GM12878 (cell line): ENCODE results near the gene SPCS2.

Experiments
- MYC ChIP-seq: IDR thresholded peaks from 2 replicates; pipeline ENCODE4 v1.6.1; 2011; ENCODE audit warnings: mild to moderate bottlenecking, low read length, moderate library complexity, inconsistent platforms; ENCODE audit not compliant: insufficient read depth, insufficient replicate concordance, insufficient read length, severe bottlenecking
- NRF1 ChIP-seq: conservative IDR thresholded peaks from 2 replicates; pipeline ENCODE4 v1.6.1; 2011; ENCODE audit warnings: mild to moderate bottlenecking, low read depth, low read length, improper control_type of control experiment
- POLR2A ChIP-seq: IDR thresholded peaks from 2 replicates; pipeline ENCODE4 v1.6.1; 2011; ENCODE audit warnings: low read depth, mild to moderate bottlenecking, low read length
- RAD21 ChIP-seq: IDR thresholded peaks from 2 replicates; pipeline ENCODE4 v1.6.1; 2011; ENCODE audit warnings: mild to moderate bottlenecking, low read depth, low read length, moderate library complexity; ENCODE audit not compliant: insufficient read depth
- SMC3 ChIP-seq: IDR thresholded peaks from 2 replicates; pipeline ENCODE4 v1.6.1; 2011; ENCODE audit warnings: low read length, improper control_type of control experiment, borderline replicate concordance
- TAF1 ChIP-seq: IDR thresholded peaks from 2 replicates; pipeline ENCODE4 v1.6.1; 2011; ENCODE audit warnings: mild to moderate bottlenecking, low read depth, low read length, borderline replicate concordance
- ZSCAN29 ChIP-seq: fragments of 450-650 bp; IDR thresholded peaks from 2 replicates; pipeline ENCODE4 v1.6.1; 2017; ENCODE audit warnings: mild to moderate bottlenecking, moderate library complexity
- TF ChIP-seq, protein P1 (sequence below): IDR thresholded peaks from 2 replicates; pipeline ENCODE4 v1.6.1; 2012; ENCODE audit warnings: low read depth, low read length, improper control_type of control experiment
- TF ChIP-seq, protein P2 (sequence below), 3 experiments: IDR thresholded peaks in 2 of 3; conservative IDR thresholded peaks in 1 of 3; 2 replicates each; pipeline ENCODE4 v1.5.1; 2011; ENCODE audit warnings: low read depth in 3 of 3, low read length in 3 of 3, mild to moderate bottlenecking in 3 of 3, control low read depth in 2 of 3, moderate library complexity in 2 of 3, inconsistent platforms in 1 of 3, mixed read lengths in 1 of 3; ENCODE audit not compliant: control insufficient read depth in 2 of 3, insufficient read depth in 1 of 3; ENCODE audit errors: extremely low read depth in 1 of 3

DNA sequence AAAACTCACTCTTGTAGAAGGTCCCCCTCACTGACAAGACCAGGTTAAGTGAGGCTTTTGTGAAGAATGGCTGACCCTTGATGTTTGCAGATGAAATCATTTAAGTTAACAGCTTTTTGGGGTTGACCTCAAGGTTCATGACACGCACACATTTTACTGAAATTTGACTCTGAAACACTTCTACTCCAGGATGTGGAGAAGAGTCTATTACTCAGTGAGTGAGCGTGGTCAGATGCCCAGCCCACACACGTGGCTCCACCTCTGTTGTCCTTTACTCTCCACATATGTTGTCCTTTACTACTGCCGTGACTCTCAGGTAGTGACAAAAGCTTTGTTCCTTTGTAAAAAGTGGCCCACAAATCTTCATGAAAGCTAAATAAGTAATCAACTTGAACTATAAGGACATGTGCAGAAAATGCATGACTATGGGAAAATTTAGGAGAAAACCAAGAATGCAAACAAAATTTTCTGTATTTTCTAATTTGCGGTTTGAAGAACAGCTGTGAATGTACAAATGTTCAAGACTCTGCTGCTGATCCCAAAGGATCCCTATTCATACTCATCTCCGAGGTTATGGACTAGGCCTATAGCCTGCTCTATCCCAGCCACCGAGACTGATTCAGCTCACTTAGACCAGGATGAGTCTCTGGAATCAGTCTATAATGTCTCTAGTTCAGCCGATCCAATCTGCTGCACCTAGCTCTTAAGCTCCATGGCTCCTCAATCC is 22.6 kb upstream of the SPCS2 start:
- TF ChIP-seq RAD21 (no peak), MYC (no peak), POLR2A (no peak), NRF1 (no peak), ZSCAN29 (no peak), TAF1 (no peak), SMC3 (no peak)
- TF ChIP-seq, protein P1, sequence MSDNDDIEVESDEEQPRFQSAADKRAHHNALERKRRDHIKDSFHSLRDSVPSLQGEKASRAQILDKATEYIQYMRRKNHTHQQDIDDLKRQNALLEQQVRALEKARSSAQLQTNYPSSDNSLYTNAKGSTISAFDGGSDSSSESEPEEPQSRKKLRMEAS = no peak
- TF ChIP-seq, protein P2, sequence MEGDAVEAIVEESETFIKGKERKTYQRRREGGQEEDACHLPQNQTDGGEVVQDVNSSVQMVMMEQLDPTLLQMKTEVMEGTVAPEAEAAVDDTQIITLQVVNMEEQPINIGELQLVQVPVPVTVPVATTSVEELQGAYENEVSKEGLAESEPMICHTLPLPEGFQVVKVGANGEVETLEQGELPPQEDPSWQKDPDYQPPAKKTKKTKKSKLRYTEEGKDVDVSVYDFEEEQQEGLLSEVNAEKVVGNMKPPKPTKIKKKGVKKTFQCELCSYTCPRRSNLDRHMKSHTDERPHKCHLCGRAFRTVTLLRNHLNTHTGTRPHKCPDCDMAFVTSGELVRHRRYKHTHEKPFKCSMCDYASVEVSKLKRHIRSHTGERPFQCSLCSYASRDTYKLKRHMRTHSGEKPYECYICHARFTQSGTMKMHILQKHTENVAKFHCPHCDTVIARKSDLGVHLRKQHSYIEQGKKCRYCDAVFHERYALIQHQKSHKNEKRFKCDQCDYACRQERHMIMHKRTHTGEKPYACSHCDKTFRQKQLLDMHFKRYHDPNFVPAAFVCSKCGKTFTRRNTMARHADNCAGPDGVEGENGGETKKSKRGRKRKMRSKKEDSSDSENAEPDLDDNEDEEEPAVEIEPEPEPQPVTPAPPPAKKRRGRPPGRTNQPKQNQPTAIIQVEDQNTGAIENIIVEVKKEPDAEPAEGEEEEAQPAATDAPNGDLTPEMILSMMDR (IDR thresholded peaks at IDR 0.05 in 2 of 3, conservative IDR thresholded peaks at IDR 0.05 in 1 of 3; ENCODE audit: control insufficient read depth in 2 of 3, extremely low read depth in 1 of 3, insufficient read depth in 1 of 3, low read depth in 3 of 3, low read length in 3 of 3) = no peak
